NCI-H2029 (cell line): Measurements from ENCODE around the gene FAM53B.

ENCODE experiments used
- DNase-seq: peaks from one replicate; lab custom pipeline; 2025; lab: John Stamatoyannopoulos, UW

Gene FAM53B

DNA sequence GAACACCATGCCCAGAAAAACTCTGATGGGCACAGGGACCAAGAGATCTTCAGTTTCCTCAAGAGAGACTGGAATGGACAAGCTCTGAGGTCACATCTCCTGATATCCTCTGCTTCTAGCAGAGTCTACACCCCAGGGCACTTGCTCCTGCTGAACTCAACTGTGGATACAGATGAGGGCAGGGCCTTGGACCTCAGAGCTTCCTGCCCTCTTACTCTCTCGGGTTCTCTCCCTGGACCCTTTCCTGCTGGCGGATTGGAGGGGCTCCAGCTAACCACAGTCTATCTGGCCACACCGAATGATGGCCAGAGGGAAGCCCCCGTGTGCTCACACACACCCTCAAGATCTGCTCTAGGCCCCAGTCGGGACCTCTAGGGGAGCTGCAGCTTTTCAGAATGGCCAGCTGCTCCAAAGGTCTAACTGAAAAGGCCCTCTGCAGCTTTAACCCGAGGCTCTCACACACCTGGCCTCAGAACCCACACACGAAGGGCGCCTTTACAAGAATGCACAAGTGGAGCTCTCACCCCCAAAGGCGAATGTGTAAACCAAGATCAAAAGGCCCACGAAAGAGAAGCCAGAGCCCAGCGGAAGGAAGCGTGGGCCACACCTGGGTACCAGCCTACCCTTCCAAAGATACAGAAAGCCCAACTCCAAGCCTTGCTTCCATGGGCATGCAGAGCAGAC lies 65.5 kb downstream of the FAM53B start:
- DNase-seq = no peak

DNA sequence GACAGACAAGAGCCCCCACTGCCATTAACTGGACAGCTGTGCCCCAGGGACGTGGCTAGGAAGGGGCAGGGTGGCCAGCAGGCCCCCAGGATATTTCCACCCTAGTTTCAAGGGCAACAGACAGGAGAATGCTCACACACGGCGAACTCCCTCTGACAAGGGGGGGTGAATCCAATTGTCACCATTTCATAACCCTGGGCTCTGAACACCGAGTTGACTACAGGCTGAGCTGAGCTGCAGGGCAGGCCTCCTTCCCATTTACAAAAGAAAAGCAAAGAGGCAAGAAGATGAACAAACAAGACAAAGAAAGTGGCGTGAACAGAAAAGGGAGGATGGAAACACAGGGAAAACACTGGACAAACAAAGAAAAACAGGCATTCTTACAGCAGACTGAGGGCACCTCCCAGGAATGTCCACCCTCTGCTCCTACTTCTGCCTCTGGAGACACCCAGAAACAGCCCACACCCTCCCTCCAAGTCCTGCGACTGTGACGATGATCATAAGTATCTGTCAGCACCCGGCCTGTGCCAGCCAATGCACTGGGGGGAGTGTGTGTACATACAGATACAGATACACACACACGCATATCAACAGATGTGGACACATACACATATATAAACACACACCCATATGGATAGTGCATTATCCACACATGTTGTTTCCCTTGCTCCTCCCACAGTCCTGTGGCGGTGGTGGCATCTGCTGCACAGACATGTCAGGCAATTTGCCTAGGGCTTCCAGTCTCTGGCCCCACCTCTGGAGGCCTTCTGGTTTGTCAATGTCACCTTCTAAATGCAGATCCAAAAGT lies 66.2 kb downstream of the FAM53B start:
- DNase-seq = no peak

DNA sequence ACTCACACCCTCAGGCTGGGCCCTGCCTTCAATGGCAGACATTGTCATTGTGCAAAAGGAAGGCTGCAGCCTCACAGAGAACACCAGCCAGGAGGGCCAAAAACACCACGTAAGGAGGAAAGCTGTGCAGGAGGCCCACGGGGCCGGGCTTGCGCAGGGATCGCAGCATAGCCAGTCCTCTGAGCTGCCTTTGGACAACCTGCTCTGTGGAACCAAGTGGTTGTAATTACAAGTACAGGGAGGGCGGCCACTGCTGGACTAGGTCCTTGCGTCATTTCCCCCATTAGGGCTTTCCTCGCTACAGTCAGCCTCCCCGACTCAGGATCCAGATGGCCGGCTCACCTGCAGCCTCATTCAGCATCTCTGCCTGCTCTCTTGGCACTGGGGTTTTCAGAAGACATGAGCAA lies 66.9 kb downstream of the FAM53B start:
- DNase-seq = no peak

DNA sequence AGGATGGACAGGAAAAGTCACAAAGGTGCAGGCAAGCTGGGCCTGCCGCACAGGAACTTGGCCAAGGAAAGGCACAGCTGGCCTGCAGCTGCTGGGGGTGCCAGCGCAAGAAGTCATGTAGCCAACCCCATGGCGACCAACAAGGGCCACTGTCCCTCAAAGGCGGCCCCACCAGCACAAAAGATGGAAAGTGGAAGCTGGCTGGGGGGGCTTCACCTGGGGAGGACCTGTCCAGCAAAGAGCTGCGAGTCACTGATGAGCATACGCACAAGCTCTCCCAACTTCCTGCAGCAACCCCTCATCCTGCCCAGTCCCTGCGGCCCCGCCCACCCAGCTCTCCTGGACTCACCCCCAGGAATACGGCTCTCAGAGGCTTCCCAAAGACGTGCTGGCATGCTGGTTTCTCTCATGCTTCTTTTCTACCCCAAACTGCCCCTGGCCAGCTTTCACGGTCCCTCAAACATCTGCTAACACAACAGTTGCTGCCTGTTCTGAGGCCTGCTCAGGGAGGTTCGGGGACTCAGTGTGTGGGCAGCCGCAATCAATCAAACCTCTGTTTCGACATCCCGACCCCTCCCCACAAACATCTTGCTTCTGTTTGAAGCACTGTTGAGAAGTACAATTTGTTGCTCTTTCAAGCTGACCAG lies 67.6 kb downstream of the FAM53B start:
- DNase-seq = no peak

DNA sequence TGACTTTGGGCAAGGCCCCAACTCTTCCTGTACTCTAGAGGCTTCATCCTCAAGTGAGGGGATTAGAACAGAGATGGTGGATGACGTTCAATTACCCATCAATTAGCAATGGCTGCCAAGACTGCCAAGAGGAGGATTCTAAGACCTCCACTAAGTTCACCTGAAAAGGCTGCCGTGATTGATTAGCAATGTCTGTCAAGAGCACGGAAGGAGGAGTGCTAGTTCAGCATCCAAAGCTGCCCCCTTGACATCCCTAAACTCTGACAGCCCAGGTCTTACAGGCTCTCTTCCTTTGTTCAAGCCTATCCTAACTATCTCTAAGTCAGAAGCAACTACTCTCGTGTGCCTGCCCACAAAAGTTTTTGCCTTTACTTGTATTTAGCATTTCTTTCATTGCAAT lies 68.4 kb downstream of the FAM53B start:
- no peak for DNase-seq

DNA sequence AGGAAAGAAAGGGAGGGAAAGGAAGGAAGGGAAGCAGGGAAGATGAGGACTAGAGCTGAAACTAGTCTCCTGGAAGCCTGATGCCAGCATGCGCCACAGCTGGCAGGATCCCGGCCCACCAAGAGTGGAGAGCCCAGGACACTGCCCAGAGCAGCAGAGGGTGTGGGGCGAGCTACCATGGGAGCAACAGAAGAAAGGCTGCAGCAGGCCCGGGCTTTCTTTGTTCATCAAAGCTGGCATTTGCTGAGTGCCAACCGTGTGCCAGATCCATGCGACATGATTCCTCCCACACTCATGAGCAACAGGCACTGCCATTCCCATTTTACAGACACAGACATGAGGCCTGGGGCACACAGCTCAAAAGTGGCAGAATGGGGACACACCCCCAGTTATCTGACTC lies 68.9 kb downstream of the FAM53B start:
- no peak for DNase-seq

DNA sequence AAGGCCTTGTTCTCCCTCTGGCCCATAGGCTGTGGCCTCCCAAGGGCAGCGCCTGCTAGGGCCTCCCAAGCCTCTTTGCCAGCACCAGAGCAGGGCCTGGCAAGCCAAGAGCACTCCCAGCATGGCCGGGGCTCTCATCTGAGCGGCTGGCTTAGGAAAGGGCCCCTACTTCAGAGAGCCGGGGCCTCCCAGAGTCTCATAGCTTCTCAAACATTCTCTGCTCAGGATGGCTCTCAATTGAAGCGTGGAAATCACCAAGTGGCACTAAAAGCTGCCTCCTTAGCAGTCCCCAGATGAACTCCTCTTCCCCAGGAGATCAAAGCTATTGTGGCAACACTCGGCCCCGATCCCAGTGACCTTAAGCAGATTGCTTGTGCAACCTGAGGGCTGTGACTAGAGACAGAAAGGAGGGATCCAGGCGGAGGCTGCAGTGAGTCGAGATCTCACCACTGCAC lies 69.4 kb downstream of the FAM53B start:
- no peak for DNase-seq

DNA sequence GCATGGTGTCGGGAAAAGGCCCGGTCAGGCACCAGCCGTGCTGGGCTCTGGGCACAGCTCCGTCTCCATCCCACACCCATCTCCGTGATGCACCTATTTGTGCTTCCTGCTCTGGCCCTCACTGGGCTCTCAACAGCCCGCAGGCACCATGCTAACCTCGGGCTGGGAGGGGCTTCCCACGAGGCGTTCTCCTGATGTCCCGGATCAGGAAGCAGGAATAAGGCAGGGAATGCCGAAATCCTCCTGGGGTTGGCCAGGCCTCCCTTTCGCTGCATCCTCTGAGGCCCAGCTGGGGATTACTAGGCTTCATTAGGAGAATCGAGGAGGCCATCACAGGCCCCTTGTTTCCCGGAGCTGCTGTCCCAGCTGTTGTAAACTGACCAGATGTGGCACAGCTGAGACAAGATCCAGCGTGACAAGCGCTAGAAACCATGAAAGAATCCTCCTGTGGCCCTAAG lies 72.0 kb downstream of the FAM53B start:
- DNase-seq = no peak

DNA sequence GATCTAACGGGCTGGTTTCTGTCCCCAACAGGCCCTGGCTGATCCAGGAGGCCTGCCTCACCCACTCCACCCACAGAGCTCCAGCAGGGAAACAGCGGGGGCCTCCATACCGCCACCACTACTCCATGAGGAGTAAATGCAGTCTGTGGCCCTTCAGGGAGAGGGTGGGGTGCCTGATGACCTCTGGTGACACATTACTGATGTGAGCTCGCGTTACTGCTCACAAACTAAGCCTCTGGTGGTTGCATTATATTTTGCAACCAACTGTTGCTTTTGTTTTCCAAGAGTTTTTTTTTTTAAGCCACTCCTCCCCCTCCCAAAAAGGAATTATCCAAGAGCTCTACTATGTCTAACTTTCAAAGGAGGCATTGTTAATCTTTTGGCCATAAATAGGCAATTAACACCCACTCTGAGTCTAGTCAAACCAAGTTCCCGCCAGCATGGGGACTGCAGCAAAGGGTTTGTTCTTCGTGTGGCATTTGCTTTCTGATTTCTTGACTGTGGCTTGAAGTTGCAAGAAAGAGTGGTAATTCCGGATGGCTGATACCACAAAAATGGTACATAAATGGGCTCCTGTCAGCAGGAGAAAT lies 72.6 kb downstream of the FAM53B start:
- no peak for DNase-seq

DNA sequence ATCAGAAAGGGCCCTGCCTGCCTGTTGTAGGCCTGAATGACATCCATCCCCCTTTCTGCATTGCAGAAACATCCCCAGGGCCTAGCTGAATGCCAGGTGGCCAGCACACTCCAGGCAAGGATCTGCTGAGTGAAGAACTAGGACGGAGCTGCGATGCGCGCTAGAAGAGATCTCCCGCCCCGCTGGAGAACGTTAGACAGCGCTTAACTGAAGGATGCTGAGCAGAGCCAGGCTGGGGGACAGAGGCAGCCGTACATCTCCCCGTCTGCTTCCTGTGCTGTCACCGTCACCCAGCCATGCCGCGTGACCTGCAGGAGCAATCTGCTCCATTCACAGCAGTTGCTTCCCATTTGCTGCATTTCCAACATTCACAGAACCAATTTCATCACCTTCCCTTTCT lies 73.3 kb downstream of the FAM53B start:
- no peak for DNase-seq

DNA sequence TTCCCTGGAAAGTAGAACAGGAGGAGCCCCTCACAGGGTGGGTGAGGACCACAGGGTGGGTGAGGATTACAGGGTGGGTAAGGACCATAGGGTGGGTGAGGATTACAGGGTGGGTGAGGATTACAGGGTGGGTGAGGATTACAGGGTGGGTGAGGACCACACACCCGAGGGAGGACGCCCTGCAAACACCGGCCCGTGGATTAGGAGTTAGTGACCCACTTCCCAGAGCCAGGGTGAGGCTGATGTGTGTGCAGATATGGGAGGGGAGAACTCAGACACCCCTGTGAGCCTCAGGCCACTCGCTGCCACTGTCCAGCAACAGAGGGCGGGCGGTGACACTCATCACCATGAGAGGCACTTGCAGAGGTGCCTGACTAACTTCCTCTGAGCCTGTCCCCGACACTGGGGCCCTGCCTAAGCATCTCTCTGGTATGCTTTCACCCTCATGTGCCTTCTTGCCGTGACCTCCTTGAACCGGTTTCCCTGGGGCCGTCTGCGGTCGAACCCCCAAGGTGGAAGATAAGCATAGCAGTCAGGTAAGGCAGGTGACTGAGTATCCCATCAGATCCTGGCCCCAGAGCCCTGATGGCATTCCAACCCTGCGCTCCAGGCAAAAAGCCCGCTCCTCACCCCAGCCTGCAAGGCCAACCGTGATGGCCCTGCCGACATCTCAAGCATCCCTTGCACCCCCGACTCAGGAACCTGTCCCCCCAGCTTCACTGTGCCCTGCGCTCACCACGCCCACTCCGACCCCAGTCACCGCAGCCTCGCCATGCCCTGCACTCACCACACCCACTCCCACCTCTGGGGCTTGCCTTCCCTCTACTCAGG lies 74.1 kb downstream of the FAM53B start:
- no peak for DNase-seq

DNA sequence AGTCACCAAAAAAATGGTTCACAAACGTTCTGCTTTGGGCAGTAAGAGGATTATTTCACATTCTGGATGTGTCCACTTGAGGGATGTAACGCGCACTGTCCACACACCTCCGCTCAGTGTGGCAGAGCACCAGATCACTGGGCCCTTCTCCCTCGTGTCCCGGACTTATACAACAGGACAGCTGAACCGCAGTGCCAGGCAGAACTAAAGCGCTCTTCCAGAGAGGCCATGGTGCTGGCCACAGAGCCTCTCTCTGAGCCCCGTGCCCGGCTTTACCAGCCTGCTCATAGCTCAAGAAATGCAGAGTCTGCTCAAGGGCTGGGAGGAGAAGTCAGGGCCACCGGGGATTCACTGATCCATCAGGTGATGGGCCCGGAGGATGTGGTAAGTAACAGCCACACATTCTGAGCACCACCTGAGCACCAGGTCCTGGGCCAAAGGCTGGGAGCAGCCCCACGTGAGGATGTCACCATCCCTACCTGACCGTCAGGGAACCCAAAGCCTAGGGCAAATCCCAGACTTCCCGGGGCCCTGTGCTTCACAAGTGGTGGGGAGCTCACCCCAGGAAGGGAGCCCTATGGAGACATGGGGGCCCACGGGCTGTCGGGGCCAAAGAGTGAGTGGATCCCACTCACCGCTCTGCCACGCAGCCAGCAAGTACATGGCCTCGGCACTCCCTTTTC lies 74.9 kb downstream of the FAM53B start:
- no peak for DNase-seq

DNA sequence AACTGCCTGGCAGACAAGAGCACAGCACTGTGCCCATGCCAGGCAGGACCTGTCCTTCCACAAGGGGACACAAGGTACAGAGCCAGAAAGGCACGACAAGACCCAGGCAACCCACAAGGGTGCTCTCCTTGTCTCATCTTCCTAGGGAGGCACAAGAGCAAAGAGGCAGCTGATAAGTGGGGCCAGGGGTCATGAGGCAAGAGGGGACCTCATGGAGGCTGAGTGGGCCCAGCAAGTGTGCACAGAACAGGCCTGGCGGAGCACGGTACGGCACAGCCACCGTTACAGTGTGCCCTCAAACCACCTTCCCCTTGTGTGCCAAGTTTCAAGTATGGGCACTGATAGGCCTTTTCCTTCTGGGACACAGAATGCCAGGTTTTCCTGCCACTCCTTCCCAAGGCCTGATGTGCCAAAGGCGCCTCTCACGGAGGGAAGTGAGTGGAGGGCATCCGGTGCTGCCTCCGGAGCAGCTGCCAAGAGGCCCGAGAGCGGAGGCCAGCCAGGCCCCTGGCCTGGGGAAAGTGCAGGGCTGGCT lies 75.6 kb downstream of the FAM53B start:
- DNase-seq = no peak

DNA sequence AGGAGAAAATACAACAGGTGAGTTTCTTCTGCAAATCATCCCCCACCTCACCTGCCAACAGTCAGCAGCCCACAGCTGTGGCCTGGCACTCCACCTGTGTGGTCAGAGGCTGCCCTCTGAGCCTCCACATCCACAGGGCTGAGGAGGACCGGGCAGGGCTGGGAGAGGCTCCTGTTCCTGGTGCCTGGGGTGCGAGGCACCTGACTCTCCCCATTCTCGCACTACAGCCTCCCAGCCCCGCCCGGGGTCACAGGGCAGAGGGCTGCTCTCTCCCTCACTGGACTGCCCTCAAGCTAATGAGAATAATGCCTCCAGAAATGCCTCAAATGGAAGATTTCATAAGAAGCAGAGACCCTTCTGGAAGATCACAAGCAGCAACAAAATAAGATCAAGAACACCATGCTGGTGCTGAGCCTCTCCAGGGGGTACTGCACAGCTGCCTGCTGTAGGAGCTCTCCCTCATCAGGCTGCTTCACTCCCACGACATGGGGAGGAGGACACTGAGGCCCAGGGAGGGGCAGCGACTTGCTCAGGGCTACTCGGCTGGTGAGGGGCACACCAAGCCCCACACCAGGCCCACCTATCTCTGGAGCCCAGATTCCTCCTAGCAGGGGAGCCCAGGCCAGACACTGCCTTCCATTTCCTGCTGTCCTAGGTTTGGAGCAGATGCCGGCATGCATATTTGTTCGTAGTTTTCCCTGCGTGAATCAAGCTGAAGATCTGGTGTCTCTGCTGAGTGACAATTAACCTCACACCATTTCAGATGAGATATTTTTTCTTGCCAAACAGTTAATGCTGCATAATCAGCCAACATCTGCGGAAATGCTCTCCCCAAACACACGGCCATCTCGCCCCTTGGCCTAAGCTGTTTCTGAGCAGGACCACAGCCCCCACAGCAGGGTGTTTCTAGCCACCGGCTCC lies 76.5 kb downstream of the FAM53B start:
- DNase-seq = no peak

DNA sequence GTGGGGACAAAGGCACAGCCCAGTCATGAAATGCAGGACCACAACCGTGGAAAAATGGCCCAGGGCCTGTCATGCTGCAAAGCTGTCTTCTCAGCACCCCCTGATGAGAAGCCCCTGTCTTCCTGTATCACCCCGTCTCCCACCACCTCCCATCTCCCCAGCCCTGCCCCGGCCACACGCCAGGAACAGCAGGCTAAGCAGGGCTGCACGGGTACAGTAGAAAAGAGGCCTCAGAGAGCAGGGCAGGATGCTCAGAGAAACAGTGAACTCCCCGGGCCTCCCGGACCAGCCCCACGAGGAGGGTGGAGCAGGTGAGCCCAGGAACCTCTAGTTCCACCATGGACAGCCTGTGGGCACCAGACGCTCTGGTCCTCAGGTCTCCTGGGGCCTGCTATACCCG lies 77.7 kb downstream of the FAM53B start:
- no peak for DNase-seq

DNA sequence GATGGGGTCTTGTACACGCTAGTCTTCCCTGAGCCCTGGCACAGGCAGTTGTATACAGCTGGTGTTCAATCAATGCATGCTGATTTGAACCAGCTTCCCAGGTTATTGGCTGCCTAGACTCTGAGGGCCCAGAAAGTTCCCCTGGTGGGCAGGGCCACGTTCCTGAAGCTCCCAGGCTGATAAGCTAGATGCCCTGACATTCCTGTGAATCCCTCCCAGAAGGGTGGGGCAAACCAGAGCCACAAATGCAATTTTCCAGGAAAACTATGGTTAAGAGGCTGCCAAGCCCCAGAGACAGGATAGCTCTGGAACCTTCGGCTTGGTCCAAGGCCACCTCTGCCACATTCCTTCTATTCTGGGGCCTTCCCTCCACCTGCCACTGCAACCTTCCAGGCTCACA lies 78.2 kb downstream of the FAM53B start:
- no peak for DNase-seq

DNA sequence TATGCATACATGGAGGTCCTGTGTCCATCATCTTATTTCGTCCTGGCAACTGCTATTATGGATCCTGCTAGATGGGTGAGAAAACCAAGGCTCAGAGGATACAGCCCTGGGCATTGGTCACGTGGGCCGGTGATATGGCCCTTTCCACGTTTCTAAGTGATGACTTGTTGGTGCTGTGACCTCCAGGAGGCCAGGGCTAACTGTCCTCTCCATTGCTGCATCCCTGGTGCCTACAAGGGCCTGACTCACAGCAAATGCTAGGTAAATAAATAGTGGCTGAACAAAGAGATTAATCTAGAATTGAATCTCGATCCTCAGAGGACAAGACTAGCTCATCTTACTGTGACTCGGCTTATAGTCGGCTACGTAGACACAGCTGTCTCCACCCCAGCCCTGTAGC lies 78.6 kb downstream of the FAM53B start:
- DNase-seq = no peak

DNA sequence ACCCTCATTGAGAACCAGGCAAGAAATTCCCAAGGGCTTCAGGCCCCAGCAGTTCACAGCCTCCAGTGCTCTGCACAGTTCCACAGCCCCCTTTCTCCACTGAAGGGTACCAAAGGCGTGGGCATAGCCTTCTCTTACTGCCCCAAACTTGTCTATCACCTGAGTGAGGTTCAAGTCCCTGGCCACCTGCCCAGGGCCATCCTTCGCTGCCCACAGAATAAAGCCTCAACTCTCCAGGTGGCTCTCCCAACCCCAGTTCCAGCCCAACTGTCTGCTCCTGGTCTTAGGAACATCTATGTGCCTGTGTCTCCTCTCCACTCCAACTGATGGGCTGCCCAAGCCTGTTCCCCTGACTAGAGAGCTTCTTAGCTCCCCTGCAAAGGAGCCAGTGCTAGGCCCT lies 79.1 kb downstream of the FAM53B start:
- no peak for DNase-seq

DNA sequence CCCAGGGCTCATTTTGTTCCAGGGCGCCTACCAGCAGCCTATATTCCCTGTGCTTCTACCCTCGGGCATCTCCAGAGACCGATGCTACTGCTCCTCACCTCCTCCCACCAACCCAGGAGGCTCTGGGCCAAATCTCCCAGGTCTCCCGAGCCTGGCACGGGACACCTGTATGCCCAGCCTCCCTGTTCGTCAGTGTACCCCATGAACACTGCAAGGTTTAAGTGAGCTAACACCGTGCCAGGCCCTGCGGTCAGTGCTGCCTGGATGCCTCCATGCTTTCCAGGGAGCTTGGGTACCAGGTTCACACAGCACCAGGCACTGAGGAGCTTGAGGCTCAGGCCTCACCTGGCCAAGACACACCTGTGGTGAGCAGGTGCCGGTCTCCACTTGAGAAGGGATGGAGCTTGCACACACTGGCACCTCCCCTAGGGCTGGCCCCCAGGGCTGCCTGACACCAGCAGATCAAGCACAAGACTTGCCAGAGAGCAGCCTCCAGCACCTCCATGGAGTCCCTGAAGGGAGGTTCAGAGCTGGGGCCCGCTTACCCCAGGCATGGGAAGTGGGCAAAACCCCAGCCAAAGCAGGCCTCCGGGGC lies 80.3 kb downstream of the FAM53B start:
- DNase-seq = no peak
